ENCODE measurements around the gene POLR1B. TPM values are rescaled to one million over a fixed set of nuclear protein-coding genes. Genes with fewer than 3 reads are reported as not detected.

Gene POLR1B
- total RNA-seq, 1 experiment from 2014 or later, result 27.7 TPM

DNA sequence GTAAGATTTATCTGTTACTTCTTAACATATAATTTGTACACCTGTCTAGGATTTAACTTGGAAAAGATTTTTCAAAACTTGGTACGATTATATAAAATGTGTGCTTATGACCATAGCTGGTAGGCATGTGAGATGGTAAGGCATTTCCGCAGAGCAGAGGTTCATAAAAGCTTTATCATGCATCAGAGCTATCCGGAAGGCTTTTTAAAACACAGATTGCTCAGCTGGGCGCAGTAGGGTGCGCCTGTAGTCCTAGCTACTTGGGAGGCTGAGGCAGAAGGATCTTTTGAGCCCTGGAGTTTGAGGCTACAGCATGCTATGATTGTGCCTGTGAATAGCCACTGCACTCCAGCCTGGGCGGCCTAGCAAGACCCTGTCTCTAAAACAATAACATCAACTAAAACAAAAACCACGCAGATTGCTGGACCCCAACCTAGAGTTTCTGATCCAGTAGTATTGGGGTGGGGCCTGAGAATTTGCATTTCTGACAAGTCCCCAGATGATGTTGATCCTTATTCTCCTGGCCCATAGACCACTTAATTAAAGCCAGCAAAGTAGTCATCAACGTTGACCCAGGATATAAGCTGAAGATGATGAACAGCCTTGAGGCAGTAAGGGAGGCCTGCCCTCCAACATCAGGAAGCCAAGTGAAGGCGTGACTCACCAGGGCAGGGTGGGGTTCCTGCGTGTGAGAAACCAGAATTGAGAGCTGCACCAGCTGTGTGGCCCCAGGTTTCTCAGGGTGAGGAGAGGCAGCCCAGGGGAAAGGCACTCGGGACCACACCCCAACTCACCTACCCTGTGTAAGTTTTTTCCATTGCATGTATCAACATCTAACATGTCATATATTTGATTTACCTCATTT is 81.9 kb downstream of the POLR1B start:
- peaks cover 85% of the 10 kb centered on the region for H3F3A ChIP-seq (ENCODE audit: insufficient read depth, low read depth)
- POLR2A ChIA-PET (ENCODE audit: unreplicated experiment), result interaction anchor here (0.6 to 2.0 kb wide), 2 partner anchors 21 to 27 kb away, joined by 5 to 57 read pairs; partner anchors contain the start of gene SLC20A1
- peaks cover 16% of the 10 kb centered on the region for H3K79me2 ChIP-seq (ENCODE audit: low read depth)
- H3K4me2 ChIP-seq, result peak overlapping the region; percentile 76
- H3K4me1 ChIP-seq (replicated peaks; ENCODE audit: insufficient read depth), result peaks cover 84% of the 10 kb centered on the region
- H3K27ac ChIP-seq, result peak overlapping the region; percentile 95
- no peaks in the 10 kb centered on the region for H3K27me3 ChIP-seq (ENCODE audit: insufficient read depth, low read depth)
- peak overlapping the region; percentile 45; the same call in 1 of the 2 replicates for H3K4me3 ChIP-seq
- BruUV-seq (replicated peaks), result no TSS peak
- H3K9me3 ChIP-seq (ENCODE audit: insufficient read depth, low read depth), result no peaks in the 10 kb centered on the region
- H3K36me3 ChIP-seq (ENCODE audit: low read depth), result no peaks in the 10 kb centered on the region
- peak; percentile 85 to 96 for DNase-seq
- CTCF ChIA-PET, result interaction anchor here (1.0 to 5.0 kb wide), 4 partner anchors 21 to 102 kb away, joined by 3 to 39 read pairs (median 4); partner anchors contain the start of gene SLC20A1
- TF ChIP-seq EZH2 (IDR thresholded peaks at IDR 0.05; ENCODE audit: low read depth) (no peak), CTCF (conservative IDR thresholded peaks at IDR 0.05) (no peak)
- H3K9me2 ChIP-seq (ENCODE audit: insufficient read depth), result no peaks in the 10 kb centered on the region
- intact Hi-C loops (cut with micrococcal nuclease; ENCODE audit: unreplicated experiment), result no loop called here
- no peaks in the 10 kb centered on the region for H4K20me1 ChIP-seq (ENCODE audit: insufficient read depth)
- no peak overlapping the region for H2AFZ ChIP-seq

GRCh38 chr2:112625474-112626114 is 83.3 kb downstream of the POLR1B start:
- ChIA-PET CTCF (interaction anchor here (1.4 to 5.0 kb wide), 2 partner anchors 19 to 100 kb away, joined by 3 to 39 read pairs; no protein-coding TSS in a partner anchor), POLR2A (ENCODE audit: unreplicated experiment) (interaction anchor here (0.5 to 2.0 kb wide), 2 partner anchors 20 to 42 kb away, joined by 3 to 57 read pairs; partner anchors contain the start of gene SLC20A1)
- H3K4me2 ChIP-seq, result peak overlapping the region; percentile 76
- no peaks in the 10 kb centered on the region for H3K9me3 ChIP-seq (ENCODE audit: insufficient read depth, low read depth)
- no peaks in the 10 kb centered on the region for H3K27me3 ChIP-seq (ENCODE audit: insufficient read depth, low read depth)
- H3K36me3 ChIP-seq (ENCODE audit: low read depth), result no peaks in the 10 kb centered on the region
- H4K20me1 ChIP-seq (ENCODE audit: insufficient read depth), result no peaks in the 10 kb centered on the region
- no peak for DNase-seq
- H3K79me2 ChIP-seq (ENCODE audit: low read depth), result peaks cover 16% of the 10 kb centered on the region
- TF ChIP-seq EZH2 (IDR thresholded peaks at IDR 0.05; ENCODE audit: low read depth) (no peak), CTCF (conservative IDR thresholded peaks at IDR 0.05) (no peak)
- no peaks in the 10 kb centered on the region for H3K9me2 ChIP-seq (ENCODE audit: insufficient read depth)
- peak overlapping the region; percentile 95 for H3K27ac ChIP-seq
- H3K4me3 ChIP-seq, result peak overlapping the region; percentile 45; the same call in 1 of the 2 replicates
- H3F3A ChIP-seq (ENCODE audit: insufficient read depth, low read depth), result peaks cover 86% of the 10 kb centered on the region
- BruUV-seq (replicated peaks), result no TSS peak
- H2AFZ ChIP-seq, result no peak overlapping the region
- peaks cover 98% of the 10 kb centered on the region for H3K4me1 ChIP-seq (replicated peaks; ENCODE audit: insufficient read depth)
- intact Hi-C loops (cut with micrococcal nuclease; ENCODE audit: unreplicated experiment), result loop anchor here (1.0 to 2.0 kb wide), 3 partner anchors 25 to 101 kb away; no protein-coding TSS in a partner anchor

DNA sequence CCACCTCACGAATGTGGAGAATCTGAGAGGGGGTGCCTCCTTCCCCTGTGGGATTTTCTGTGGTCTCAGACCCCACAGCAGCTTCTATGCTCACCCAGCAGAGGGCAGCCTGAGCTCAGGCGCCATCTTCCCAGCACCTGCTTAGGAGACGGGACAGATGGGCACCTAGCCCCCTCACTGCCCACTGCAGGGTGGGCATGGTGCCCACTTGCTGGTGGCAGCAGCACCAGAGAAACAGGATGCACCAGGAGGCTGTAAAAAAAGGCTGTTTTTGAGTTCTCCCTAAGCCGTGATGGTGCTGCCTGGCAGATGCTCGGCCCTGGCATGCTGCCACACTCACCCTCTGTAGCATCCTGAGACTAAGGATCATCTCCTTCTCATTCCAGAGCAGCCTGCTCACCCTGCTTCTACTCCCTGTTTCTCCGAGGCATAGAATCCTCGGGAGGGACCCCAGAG is 84.4 kb downstream of the POLR1B start:
- H3K27ac ChIP-seq, result peak overlapping the region; percentile 95
- CTCF ChIA-PET, result interaction anchor here (0.6 to 5.0 kb wide), 4 partner anchors 18 to 135 kb away, joined by 3 to 39 read pairs (median 4); no protein-coding TSS in a partner anchor
- no peaks in the 10 kb centered on the region for H3K9me2 ChIP-seq (ENCODE audit: insufficient read depth)
- no peaks in the 10 kb centered on the region for H4K20me1 ChIP-seq (ENCODE audit: insufficient read depth)
- no peaks in the 10 kb centered on the region for H3K27me3 ChIP-seq (ENCODE audit: insufficient read depth, low read depth)
- H2AFZ ChIP-seq, result no peak overlapping the region
- no TSS peak for BruUV-seq (replicated peaks)
- H3K79me2 ChIP-seq (ENCODE audit: low read depth), result peaks cover 16% of the 10 kb centered on the region
- peak overlapping the region; percentile 45; the same call in 1 of the 2 replicates for H3K4me3 ChIP-seq
- TF ChIP-seq EZH2 (IDR thresholded peaks at IDR 0.05; ENCODE audit: low read depth) (no peak), CTCF (conservative IDR thresholded peaks at IDR 0.05) (peak; percentile 85)
- H3K9me3 ChIP-seq (ENCODE audit: insufficient read depth, low read depth), result no peaks in the 10 kb centered on the region
- POLR2A ChIA-PET (ENCODE audit: unreplicated experiment), result interaction anchor here (0.6 to 1.0 kb wide), 2 partner anchors 98 to 512 kb away, joined by 4 to 11 read pairs; no protein-coding TSS in a partner anchor
- peak overlapping the region; percentile 76 for H3K4me2 ChIP-seq
- intact Hi-C loops (cut with micrococcal nuclease; ENCODE audit: unreplicated experiment), result loop anchor here (1.0 to 2.0 kb wide), 4 partner anchors 19 to 100 kb away; partner anchors contain the start of gene SLC20A1
- no peaks in the 10 kb centered on the region for H3K36me3 ChIP-seq (ENCODE audit: low read depth)
- H3F3A ChIP-seq (ENCODE audit: insufficient read depth, low read depth), result peaks cover 75% of the 10 kb centered on the region
- peak in 1 of 2 experiments; percentile 65 for DNase-seq
- H3K4me1 ChIP-seq (replicated peaks; ENCODE audit: insufficient read depth), result peaks cover 96% of the 10 kb centered on the region

All from PC-9 (cell line).